ENCODE results near the gene ATOH7.

GRCh38 chr10:68211669-68212068 is 20.2 kb downstream of the ATOH7 start:
- TF ChIP-seq CTCF (conservative IDR thresholded peaks at IDR 0.05; ENCODE audit: low read depth, low read length) (no peak), CEBPB (IDR thresholded peaks at IDR 0.05; ENCODE audit: low read depth, low read length) (no peak), POLR2A (IDR thresholded peaks at IDR 0.05; ENCODE audit: low read depth, low read length) (no peak)

Data from IMR-90 (cell line).